NCI-H82 treated with DMSO at 0.1 percent for 48 hours (cell line): Measurements from ENCODE around the gene ABL2.

ENCODE experiments used
- DNase-seq: peaks from one replicate; lab custom pipeline; 2025; ENCODE audit not compliant: unreplicated experiment; lab: John Stamatoyannopoulos, UW

The ABL2 gene

GRCh38 chr1:179095924-179096323, 133.6 kb downstream of the ABL2 start:
- DNase-seq = no peak

- DNase-seq = peak; percentile 85
These were observed 134.1 kb downstream of the ABL2 start for GRCh38 chr1:179095377-179095776.

- no peak for DNase-seq
These were observed 134.7 kb downstream of the ABL2 start for GRCh38 chr1:179094818-179095217.

GRCh38 chr1:179092896-179093461, 136.5 kb downstream of the ABL2 start:
- DNase-seq = no peak

DNA sequence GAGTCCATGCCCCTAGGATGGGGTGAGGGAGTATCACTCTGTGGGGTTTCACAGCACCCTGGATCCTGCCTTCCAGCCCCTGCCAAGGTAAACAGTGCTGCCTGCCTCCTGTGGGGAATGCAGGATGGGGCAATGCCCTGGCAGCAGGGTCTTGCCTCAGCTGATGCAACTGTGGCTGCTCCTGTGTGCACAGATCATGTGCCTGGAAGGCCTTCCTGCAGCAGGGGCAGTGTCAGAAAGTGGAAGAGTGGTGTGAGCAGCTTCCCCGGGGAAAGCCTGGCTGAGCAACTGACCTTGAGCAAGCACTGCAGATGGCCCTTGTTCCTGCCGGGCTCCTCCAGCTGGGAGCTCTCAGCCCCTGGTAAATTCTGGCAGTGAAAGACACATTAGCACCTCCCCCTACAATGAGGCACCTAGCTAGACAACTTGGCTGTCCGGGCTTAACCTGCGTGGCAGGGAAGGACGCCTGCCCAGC, 137.7 kb downstream of the ABL2 start:
- DNase-seq = no peak

DNA sequence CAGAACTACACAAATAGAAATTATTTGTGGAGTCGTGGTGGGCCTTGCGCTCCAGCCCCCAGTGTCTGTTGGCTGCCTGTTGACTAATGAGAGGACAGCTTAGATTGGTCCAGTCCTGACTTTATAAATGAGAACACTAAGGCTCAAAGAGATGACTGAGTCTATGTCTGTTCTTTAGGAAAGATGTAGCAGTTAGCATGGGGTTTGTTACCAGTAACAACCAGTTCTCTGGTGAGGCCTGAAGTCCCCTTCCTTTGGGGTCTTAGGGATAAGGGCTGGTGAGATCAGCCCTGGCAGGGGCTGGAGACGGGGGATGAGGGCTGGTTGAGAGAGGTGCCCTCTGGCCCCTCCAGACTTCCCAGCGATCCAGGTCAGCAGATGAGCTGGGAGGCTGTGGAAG, 138.6 kb downstream of the ABL2 start:
- DNase-seq = no peak

DNA sequence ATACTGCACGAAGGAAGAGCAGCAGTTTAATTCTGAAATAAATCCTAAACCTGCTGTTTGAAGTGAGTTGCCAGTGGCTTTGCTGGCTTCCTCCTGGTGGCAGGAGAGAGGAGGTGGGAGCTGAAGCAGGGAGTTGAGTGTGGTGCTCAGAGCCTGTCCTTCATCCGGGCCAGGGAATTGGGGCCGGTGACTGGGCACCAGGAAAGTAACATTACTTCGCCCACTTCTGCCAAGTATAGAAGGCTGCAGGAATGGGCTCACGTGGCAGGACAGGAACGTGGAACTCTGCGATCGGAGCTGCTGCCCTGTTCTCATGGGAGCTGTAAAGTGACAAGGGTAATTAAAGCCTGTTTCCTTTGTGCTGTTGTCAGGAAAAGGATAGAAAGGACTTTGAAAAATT, 139.0 kb downstream of the ABL2 start:
- no peak for DNase-seq

DNA sequence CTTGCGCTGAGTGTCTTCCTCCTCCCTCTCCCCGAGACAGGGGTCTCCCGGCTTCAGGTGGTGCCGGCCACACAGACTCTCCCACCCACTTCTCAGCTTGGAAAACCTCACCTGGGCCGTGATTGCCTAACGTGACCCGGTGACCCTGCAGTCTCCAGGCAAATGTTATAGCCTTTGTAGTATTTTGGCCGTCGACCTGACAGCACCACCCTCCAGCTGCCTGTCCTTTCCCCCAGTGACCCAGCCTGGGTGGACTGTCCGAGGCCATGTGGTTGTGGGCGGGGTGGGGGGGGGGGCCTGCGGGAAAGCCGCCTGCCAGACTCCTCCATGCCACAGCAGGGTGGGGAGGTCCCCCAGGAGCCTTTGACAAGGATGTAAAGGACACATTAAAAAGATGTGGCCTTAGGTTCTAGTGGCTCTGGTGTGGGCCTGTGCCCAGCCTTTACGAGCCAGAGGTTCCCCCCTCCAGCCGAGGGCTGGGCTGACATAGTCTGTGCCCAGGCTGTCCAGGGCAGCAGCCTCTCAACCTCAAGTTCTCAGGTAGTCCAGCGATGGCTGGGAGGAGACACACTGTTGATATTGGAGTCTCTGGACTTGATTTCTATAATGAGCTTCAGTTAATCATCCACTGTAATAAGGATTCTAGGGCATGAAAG, 139.5 kb downstream of the ABL2 start:
- no peak for DNase-seq

DNA sequence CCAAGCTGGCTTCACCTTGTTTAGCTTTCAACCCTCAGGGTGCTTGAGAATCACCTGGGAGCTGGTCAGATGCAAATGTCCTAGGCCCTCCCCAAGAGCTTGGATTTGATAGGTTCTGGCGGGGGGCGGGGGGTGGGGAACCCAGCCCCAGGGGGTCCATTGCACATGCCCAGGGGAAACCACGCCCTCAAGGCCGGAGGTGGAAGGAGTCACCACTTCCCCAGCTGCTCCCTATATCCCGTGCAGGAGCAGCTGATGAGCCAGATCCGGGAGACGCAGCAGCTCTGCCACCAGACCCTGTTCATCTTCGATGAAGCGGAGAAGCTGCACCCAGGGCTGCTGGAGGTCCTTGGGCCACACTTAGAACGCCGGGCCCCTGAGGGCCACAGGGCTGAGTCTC, 141.8 kb downstream of the ABL2 start:
- DNase-seq = no peak

- no peak for DNase-seq
These were observed 145.9 kb downstream of the ABL2 start for GRCh38 chr1:179083533-179083932.

DNA sequence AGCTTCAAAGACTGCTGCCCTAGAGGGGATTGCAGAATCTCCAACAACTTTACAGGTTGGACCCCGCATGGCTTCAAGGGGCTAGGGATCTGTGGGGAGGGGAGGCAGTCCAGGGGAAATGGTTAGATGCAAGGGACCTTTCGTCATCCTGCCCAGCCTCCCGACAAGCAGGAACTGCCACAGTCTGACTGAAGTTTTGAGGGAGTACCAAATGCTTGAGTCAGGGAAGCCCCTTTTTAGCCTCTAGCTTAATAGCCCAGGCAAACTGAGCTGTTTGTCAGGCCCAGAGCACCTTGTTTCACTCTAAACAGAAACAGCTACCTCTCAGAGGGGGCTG, 146.5 kb downstream of the ABL2 start:
- DNase-seq = no peak

DNA sequence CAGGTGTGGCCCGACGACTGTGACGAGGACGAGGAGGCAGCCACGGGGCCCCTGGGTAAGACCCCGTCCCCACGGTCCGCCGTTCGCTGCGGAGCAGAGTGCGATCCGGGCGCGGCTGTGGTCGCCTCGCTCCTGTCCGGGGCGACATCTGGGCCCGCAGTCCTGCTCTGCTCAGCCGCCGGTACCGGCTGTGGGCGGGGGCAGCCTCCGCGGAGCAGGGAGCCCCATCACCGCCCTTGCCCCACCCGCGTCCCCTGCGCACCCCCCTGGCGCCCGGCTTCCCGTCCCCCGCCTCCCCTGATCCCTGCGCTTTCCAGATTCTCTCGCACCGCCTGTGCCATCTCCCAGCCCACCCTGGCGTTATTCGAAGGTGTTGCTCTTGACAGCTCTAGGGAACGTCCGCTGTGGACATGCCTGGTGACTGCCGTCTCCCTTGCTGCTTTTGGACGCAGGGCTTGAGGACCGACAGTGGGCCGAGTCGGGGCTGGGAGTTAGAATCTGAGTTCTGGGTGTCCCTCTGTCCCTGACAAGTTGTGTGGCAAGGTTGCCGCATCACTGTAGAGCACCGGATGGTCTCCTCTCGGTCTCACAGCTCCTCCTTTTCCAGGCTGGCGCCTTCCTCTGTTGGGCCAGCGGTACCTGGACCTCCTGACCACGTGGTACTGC, 147.0 kb downstream of the ABL2 start:
- DNase-seq = no peak

- peak; percentile 45 for DNase-seq
These were observed 147.7 kb downstream of the ABL2 start, which contains the start of gene TOR3A for GRCh38 chr1:179081687-179082332. TSS of gene TOR3A (plus strand) at chr1:179082070. CDS start at chr1:179082129, 59 bp downstream.

DNA sequence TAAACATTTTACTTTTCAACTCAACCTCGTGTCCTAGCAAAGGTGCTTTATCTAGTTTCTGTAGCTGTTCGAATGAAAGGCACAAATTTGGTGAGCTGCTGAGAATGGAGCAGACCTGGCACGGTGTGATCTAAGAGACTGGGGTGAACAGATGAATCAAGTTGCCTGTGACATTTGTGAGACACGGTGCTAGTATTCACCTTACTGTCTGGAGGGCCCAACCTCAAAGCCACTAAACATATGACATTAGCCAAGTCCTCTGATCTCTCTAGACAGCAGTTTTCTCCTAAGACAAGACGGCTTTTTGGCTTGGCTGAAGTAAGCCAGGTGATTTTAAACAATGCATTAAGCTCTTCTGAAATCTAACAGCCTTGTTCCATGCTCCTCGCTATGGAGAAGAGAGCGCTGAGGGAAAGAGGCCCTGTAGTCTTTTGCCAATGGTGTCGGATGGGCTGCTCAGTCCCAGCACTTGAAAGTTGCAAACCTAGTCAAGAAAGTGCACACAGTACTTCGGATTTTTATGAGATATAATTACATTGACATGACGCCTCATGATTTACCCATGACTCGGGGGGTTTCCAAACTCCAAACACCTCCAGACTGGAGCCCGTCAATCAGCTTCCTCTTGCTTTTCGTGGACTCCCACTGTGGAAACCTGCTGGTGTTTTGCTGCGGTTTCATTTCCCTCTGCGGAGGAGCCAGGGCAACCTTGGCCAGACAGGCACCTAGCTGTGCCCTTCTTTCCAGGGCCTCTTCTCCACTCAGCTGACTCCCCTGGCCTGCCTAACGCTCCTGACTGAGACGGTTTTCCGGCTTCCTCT, 148.4 kb downstream of the ABL2 start:
- DNase-seq = no peak

DNA sequence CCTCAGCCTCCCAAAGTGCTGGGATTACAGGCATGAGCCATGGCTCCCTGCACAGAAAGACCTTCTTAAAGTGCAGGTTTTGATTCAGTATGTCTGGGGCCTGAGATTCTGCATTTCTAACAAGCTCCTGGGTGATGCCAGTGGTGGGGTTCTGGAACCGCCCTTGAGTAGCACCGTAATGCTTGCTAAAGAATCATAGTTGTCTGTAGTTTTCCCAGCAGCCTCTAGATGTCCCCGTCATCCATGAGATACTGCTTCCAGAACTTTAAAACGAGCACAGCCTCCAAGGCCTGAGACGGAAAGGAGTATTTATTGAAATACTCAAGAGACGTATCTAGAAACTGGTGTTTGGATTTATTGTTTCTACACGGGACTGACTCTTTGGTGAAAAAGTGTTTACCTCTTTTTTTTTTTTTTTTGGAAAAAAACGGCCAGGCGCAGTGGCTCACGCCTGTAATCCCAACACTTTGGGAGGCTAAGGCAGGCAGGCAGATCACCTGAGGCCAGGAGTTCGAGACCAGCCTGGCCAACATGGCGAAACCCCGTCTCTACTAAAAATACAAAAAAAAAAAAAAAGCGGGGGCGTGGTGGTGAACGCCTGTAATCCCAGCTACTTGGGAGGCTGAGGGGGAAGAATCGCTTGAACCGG, 150.2 kb downstream of the ABL2 start:
- DNase-seq = peak; percentile 66

GRCh38 chr1:179077396-179077795, 152.1 kb downstream of the ABL2 start:
- DNase-seq = no peak

DNA sequence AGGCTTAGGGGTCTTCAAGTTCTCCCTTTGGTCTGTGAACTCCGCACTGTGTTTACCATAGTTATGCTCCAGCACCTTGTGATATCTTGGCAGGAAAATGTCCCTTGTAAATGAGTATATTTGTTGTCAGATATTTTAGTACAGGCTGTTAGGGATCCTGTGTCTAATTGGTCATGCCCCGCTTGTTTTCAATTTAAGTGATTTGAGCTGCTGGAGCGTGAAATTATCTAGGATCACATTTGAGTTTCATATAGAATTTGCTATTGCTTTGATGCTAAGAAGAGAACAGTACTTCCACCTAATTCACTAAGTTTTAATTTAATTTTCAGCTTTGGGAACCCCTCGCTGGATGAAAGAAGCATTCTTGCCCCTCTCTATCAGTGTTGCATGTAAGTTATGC, 163.0 kb downstream of the ABL2 start:
- DNase-seq = no peak

GRCh38 chr1:179061360-179062282, 167.9 kb downstream of the ABL2 start:
- no peak for DNase-seq
